Heart right ventricle (tissue), 16 donors: ENCODE results near the gene CMIP. TPM values are rescaled to one million over a fixed set of nuclear protein-coding genes. Genes with fewer than 3 reads are reported as not detected.

Experiments
- ATAC-seq, 8 donors: fragments of 200-7000 bp; cut with Tn5 transposase; one replicate each; pipeline ENCODE4 v1.9.1; 2020; ENCODE audit warnings: mild to moderate bottlenecking in 8 of 8, moderate library complexity in 8 of 8, moderate number of reproducible peaks in 1 of 8
- DNase-seq, 2 donors: peaks; one replicate each; pipeline ENCODE4 v3.0.0-alpha.2; 2020
- H3K27ac ChIP-seq, 10 donors: fragments of 200-600 bp; sonication (generic) in 2 of 10; one replicate each; pipeline versions ENCODE4 v1.5.0 to v1.8.0; 2020 to 2022; ENCODE audit warnings: mild to moderate bottlenecking in 3 of 10
- H3K27me3 ChIP-seq, 7 donors: fragments of 200-600 bp; one replicate each; pipeline ENCODE4 v1.8.0; 2021 to 2022; ENCODE audit warnings: mild to moderate bottlenecking in 2 of 7
- H3K36me3 ChIP-seq, 9 donors: fragments of 200-600 bp; sonication (generic) in 1 of 9; one replicate each; pipeline versions ENCODE4 v1.5.0 to v1.8.0; 2020 to 2022; ENCODE audit warnings: mild to moderate bottlenecking in 2 of 9
- H3K4me1 ChIP-seq, 9 donors: fragments of 200-600 bp; sonication (generic) in 1 of 9; one replicate each; pipeline versions ENCODE4 v1.5.0 to v1.8.0; 2020 to 2022; ENCODE audit warnings: mild to moderate bottlenecking in 4 of 9
- H3K4me3 ChIP-seq, 10 donors: fragments of 200-600 bp; sonication (generic) in 2 of 10; one replicate each; pipeline versions ENCODE4 v1.5.0 to v1.8.0; 2020 to 2022; ENCODE audit warnings: mild to moderate bottlenecking in 7 of 10, moderate library complexity in 2 of 10
- H3K9me3 ChIP-seq, 11 donors: fragments of 200-600 bp in 10 of 11; sonication (generic) in 2 of 11; one replicate each; pipeline versions ENCODE4 v1.5.0 to v1.8.0; 2013 to 2022; ENCODE audit warnings: mild to moderate bottlenecking in 2 of 11, control low read depth in 1 of 11, moderate library complexity in 1 of 11
- CTCF ChIP-seq, 9 donors: fragments of 200-600 bp; sonication (generic) in 2 of 9; IDR thresholded peaks; one replicate each; pipeline versions ENCODE4 v1.5.0 to v1.8.0; 2021 to 2022; ENCODE audit warnings: antibody characterized with exemption in 9 of 9, mild to moderate bottlenecking in 5 of 9, moderate library complexity in 1 of 9
- WGBS, 2 donors: extraction: QIAGEN DNeasy Blood & Tissue Kit; methylation state at CpG; one replicate each; pipeline ENCODE4 v1.1.7; 2013; ENCODE audit warnings: inconsistent platforms in 1 of 2; 5-methylcytosine and 5-hydroxymethylcytosine counted together
- intact Hi-C, 10 donors: fragments of 100-400 bp; cut with DNase I; formaldehyde crosslinking; loops; one replicate each; pipeline versions ENCODE4 v1.11.1 to v1.14.2; 2022
- polyA plus RNA-seq, 2 donors: library from polyadenylated mRNA; stranded (reverse); fragments of 200-250 nt; gene quantifications; one replicate each; pipeline ENCODE4 v1.2.3, GENCODE V29; 2013
- total RNA-seq, 10 donors: library from RNA; stranded (reverse); fragmentation: NEBNext Ultra II Directional in 3 of 10; extraction: Animal tissue kit (Norgen Biotek cat#: 25700) in 3 of 10; gene quantifications; one replicate each; pipeline versions ENCODE4 v1.2.1 to v1.2.4, GENCODE V29; 2021 to 2023
- donor health status: Arrhythmogenic right ventricular cardiomyopathy.
- donor health status: ischemic (EF 13 %, LVEDD 7.1; RV severe dilation, severe dysfunction).
- donor health status: healthy with polysubstance abuse.
- donor health status: DM: no; HTN: yes; CAD: no.
- donor health status: DM: no; HTN: no; CAD: no.
- donor health status: ischemic (EF 25% LVEDD 6.9; RV normal size, moderate dysfunction).
- donor health status: ischemic (EF 25% LVEDD 5.7; RV mildly dilated, moderate dysfunction).
- donor health status: healthy.
- donor health status: DM: yes; HTN: yes; CAD: no.
- donor health status: Ischemic cardiomyopathy.
- donor health status: ischemic (EF 35%, LVEDD 5.7; RV mildly dilated, moderate dysfunction).
- donor health status: nonischemic (EF 11% LVEDD 7.7; RV severe dilation, severe dysfunction).
- donor health status: DM: yes; HTN: yes; CAD: no.
- donor health status: PGD.
- donor health status: ischemic (EF 29% LVEDD 5.4; RV normal size, mild dysfunction).
- donor health status: nonischemic (EF 23%, LVEDD 6.1; RV moderate dilation, normal function).

Gene CMIP
- total and polyA plus RNA-seq, 12 donors, result 5.4 to 32.8 (median 13.0) TPM

- DNase-seq (no peak), ATAC-seq (peak in 2 of 8 donors; percentile 15 to 17)
- peaks cover 0 to 11% (median 0%) of the 10 kb centered on the region in 9 donors for H3K4me1 ChIP-seq
- no peak for TF ChIP-seq CTCF (IDR thresholded peaks at IDR 0.05)
- H3K27me3 ChIP-seq, result peaks cover 0 to 14% (median 3%) of the 10 kb centered on the region in 7 donors
- no peaks in the 10 kb centered on the region for H3K36me3 ChIP-seq
- H3K27ac ChIP-seq, result no peak overlapping the region
- 81 to 85% methylated on average over 13 of the region's 13 CpGs for WGBS, 2 donors
- intact Hi-C loops, result loop anchor here in 6 of 10 donors (5.0 to 10.0 kb wide), 5 partner anchors 158 to 316 kb away; no protein-coding TSS in a partner anchor
- no peak overlapping the region for H3K4me3 ChIP-seq
- H3K9me3 ChIP-seq, result no peaks in the 10 kb centered on the region
Measured at GRCh38 chr16:81409016-81409556, 35.5 kb upstream of the CMIP start.

GRCh38 chr16:81410643-81411293, 33.8 kb upstream of the CMIP start:
- no peak overlapping the region for H3K27ac ChIP-seq
- peaks cover 0 to 14% (median 3%) of the 10 kb centered on the region in 7 donors for H3K27me3 ChIP-seq
- 53 to 57% methylated on average over 10 of the region's 10 CpGs for WGBS, 2 donors
- no peak for TF ChIP-seq CTCF (IDR thresholded peaks at IDR 0.05)
- no peak for DNase-seq
- intact Hi-C loops, result no loop called here
- peaks cover 0 to 11% (median 0%) of the 10 kb centered on the region in 9 donors for H3K4me1 ChIP-seq
- H3K4me3 ChIP-seq, result no peak overlapping the region
- no peaks in the 10 kb centered on the region for H3K36me3 ChIP-seq
- no peaks in the 10 kb centered on the region for H3K9me3 ChIP-seq
- ATAC-seq, result no peak

- intact Hi-C loops, result no loop called here
- H3K4me3 ChIP-seq, result no peak overlapping the region
- no peak for TF ChIP-seq CTCF (IDR thresholded peaks at IDR 0.05)
- H3K9me3 ChIP-seq, result no peaks in the 10 kb centered on the region
- no peak overlapping the region for H3K27ac ChIP-seq
- 91% methylated on average over 11 of the region's 11 CpGs for WGBS, 2 donors
- H3K36me3 ChIP-seq, result no peaks in the 10 kb centered on the region
- no peaks in the 10 kb centered on the region for H3K4me1 ChIP-seq
- DNase-seq (no peak), ATAC-seq (no peak)
- H3K27me3 ChIP-seq, result peaks cover 0 to 18% (median 3%) of the 10 kb centered on the region in 7 donors
Measured at GRCh38 chr16:81413245-81413990, 31.2 kb upstream of the CMIP start.

- TF ChIP-seq CTCF (IDR thresholded peaks at IDR 0.05), result no peak
- no peaks in the 10 kb centered on the region for H3K9me3 ChIP-seq
- H3K27ac ChIP-seq, result no peak overlapping the region
- no peak overlapping the region for H3K4me3 ChIP-seq
- no peaks in the 10 kb centered on the region for H3K4me1 ChIP-seq
- WGBS, 2 donors, result 79 to 82% methylated on average over 11 of the region's 11 CpGs
- intact Hi-C loops, result no loop called here
- H3K27me3 ChIP-seq, result peaks cover 0 to 10% (median 0%) of the 10 kb centered on the region in 7 donors
- no peaks in the 10 kb centered on the region for H3K36me3 ChIP-seq
- DNase-seq (no peak), ATAC-seq (no peak)
Measured at GRCh38 chr16:81415751-81416150, 28.9 kb upstream of the CMIP start.
